Upper lobe of left lung (tissue), 6 donors: ENCODE results near the gene COX20. TPM values are rescaled to one million over a fixed set of nuclear protein-coding genes. Genes with fewer than 3 reads are reported as not detected.
A peak's percentile ranks its signal among the peaks of the same experiment; 100 is the strongest.

Source experiments
- ATAC-seq, 2 donors: fragments of 200-7000 bp; cut with Tn5 transposase; one replicate each; pipeline ENCODE4 v1.9.1; 2022; ENCODE audit warnings: mild to moderate bottlenecking in 2 of 2, moderate library complexity in 2 of 2; ENCODE audit not compliant: low FRiP score in 2 of 2
- DNase-seq, 2 donors: peaks; one replicate each; pipeline ENCODE4 v3.0.0-alpha.2; 2019 to 2020
- H3K27ac ChIP-seq, 4 donors: fragments of 200-600 bp; sonication (generic); one replicate each; pipeline ENCODE4 v1.5.1; 2016 to 2019
- H3K27me3 ChIP-seq, 4 donors: fragments of 200-600 bp; sonication (generic); one replicate each; pipeline ENCODE4 v1.5.1; 2017 to 2019
- H3K36me3 ChIP-seq, 4 donors: fragments of 200-600 bp; sonication (generic); one replicate each; pipeline ENCODE4 v1.5.1; 2016 to 2019
- H3K4me1 ChIP-seq, 4 donors: fragments of 200-600 bp; sonication (generic); one replicate each; pipeline ENCODE4 v1.5.1; 2018 to 2019
- H3K4me3 ChIP-seq, 4 donors: fragments of 200-600 bp; sonication (generic); one replicate each; pipeline ENCODE4 v1.5.1; 2017 to 2019; ENCODE audit warnings: mild to moderate bottlenecking in 2 of 4, moderate library complexity in 1 of 4
- H3K9me3 ChIP-seq, 4 donors: fragments of 200-600 bp; sonication (generic); one replicate each; pipeline ENCODE4 v1.5.1; 2018 to 2019
- EP300 ChIP-seq, 4 donors: sonication (generic); formaldehyde crosslinking; IDR thresholded peaks; one replicate each; pipeline ENCODE4 v1.5.1; 2017; ENCODE audit warnings: antibody characterized with exemption in 4 of 4, control low read depth in 2 of 4
- POLR2A ChIP-seq, 4 donors: fragments of 450-650 bp; IDR thresholded peaks; one replicate each; pipeline ENCODE4 v1.5.1; 2016 to 2017; ENCODE audit warnings: antibody characterized with exemption in 4 of 4, mild to moderate bottlenecking in 2 of 4
- POLR2AphosphoS5 ChIP-seq, 2 donors: sonication (generic); formaldehyde crosslinking; IDR thresholded peaks; one replicate each; pipeline ENCODE4 v1.5.1; 2017; ENCODE audit warnings: antibody characterized with exemption in 2 of 2
- WGBS, 2 donors: methylation state at CpG; one replicate each; pipeline ENCODE4 v1.1.5; 2017 to 2018; 5-methylcytosine and 5-hydroxymethylcytosine counted together
- total RNA-seq, 6 donors: library from RNA; depleted of rRNA in 4 of 6; stranded (reverse); fragments of >200 nt in 4 of 6; gene quantifications; one replicate each; pipeline versions ENCODE4 v1.1.0 to v1.2.1, GENCODE V29; 2016 to 2021
- TF ChIP-seq, protein P1 (sequence below), 6 experiments: fragments of 450-650 bp in 4 of 6; fragments of 200-600 bp in 2 of 6; sonication (generic) in 2 of 6; IDR thresholded peaks; one replicate each; pipeline ENCODE4 v1.5.1; 2016 to 2019; ENCODE audit warnings: antibody characterized with exemption in 6 of 6
- donor health status: DM: no; HTN: no; CAD: no; lungs with moderate emphysema.
- donor health status: DM: no; HTN: yes; CAD: no; lungs with severe emphysema.

COX20 gene
- total RNA-seq, 6 donors from 2014 or later = 9.4 to 35.3 (median 25.6) TPM

DNA sequence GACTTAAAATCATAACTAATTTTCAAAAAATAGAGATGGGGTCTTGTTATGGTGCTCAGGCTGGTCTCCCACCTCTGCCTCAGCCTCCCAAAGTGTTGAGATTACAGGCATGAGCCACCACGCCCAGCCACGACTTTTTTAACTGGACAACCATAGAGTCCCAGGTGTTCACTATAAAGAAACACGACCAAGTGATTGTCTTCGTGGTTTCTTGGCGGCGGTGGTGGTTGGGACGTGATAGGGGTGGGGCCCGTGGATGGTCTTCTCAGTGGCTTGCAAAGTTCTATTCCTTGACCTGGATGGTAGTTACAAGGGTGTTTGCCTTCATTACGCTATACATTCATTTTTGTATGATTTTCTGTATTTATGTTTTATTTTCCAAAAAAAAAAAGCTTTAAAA lies 34.6 kb upstream of the COX20 start:
- no peak for DNase-seq
- Histone ChIP-seq H3K27ac (no peak overlapping the region), H3K4me1 (peaks cover 0 to 3% (median 0%) of the 10 kb centered on the region in 4 donors), H3K36me3 (no peaks in the 10 kb centered on the region), H3K9me3 (no peaks in the 10 kb centered on the region), H3K4me3 (no peak overlapping the region), H3K27me3 (no peaks in the 10 kb centered on the region)
- TF ChIP-seq, protein P1, sequence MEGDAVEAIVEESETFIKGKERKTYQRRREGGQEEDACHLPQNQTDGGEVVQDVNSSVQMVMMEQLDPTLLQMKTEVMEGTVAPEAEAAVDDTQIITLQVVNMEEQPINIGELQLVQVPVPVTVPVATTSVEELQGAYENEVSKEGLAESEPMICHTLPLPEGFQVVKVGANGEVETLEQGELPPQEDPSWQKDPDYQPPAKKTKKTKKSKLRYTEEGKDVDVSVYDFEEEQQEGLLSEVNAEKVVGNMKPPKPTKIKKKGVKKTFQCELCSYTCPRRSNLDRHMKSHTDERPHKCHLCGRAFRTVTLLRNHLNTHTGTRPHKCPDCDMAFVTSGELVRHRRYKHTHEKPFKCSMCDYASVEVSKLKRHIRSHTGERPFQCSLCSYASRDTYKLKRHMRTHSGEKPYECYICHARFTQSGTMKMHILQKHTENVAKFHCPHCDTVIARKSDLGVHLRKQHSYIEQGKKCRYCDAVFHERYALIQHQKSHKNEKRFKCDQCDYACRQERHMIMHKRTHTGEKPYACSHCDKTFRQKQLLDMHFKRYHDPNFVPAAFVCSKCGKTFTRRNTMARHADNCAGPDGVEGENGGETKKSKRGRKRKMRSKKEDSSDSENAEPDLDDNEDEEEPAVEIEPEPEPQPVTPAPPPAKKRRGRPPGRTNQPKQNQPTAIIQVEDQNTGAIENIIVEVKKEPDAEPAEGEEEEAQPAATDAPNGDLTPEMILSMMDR (IDR thresholded peaks at IDR 0.05) = no peak
- TF ChIP-seq POLR2AphosphoS5 (IDR thresholded peaks at IDR 0.05) = no peak
- TF ChIP-seq POLR2A (IDR thresholded peaks at IDR 0.05) = no peak
- no peak for TF ChIP-seq EP300 (IDR thresholded peaks at IDR 0.05)
- no peak for ATAC-seq
- WGBS, 2 donors = 81 to 90% methylated on average over 9 of the region's 9 CpGs

DNA sequence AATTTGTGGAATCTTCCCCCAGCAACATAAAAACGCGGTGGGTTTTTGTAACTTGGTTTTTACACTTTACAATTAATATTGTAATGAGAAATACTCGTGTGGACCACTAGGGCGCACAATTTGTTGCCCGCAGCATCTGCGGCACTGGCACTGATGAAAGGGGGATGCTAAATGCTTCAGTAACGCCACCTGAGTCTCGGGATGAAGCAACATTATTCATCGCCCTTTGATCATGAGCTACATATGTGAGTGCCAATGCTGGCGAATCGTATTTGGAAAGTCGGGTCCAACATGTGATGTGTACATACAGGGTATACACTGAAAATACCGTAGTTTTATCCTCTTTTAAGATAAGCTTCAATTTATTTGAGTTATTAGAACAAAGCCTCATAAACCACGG lies 34.2 kb upstream of the COX20 start:
- peak in 1 of 2 donors; percentile 67 for ATAC-seq
- H3K27ac ChIP-seq = no peak overlapping the region
- no peaks in the 10 kb centered on the region for H3K36me3 ChIP-seq
- no peak overlapping the region for H3K4me3 ChIP-seq
- no peaks in the 10 kb centered on the region for H3K27me3 ChIP-seq
- TF ChIP-seq, protein P1 (IDR thresholded peaks at IDR 0.05) = peak; percentile 20 to 64 (median 44)
- TF ChIP-seq EP300 (IDR thresholded peaks at IDR 0.05) (no peak), POLR2A (IDR thresholded peaks at IDR 0.05) (no peak), POLR2AphosphoS5 (IDR thresholded peaks at IDR 0.05) (no peak)
- H3K4me1 ChIP-seq = peaks cover 0 to 3% (median 0%) of the 10 kb centered on the region in 4 donors
- peak in 1 of 2 donors; percentile 29 for DNase-seq
- WGBS, 2 donors = 47 to 48% methylated on average over 14 of the region's 14 CpGs
- H3K9me3 ChIP-seq = no peaks in the 10 kb centered on the region

DNA sequence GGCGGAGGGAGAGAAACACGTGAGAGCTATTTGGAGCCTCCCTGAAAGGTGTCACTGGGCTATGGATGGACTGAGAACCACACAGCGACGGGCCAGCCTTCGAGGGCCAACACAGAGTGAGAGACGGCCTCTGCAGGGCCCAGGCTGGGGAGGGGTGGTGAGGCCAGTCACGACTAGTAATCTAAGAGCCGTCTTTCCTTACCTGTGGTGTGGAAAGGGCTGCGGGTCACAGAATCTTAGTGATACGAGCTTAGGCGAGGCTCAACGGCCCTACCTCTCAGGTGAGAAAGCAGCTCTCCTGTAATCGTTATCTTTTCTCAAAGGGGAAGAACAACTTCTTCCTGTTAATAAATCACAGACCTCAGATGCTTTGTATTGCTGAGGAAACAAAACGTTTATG lies 33.4 kb upstream of the COX20 start:
- Histone ChIP-seq H3K36me3 (no peaks in the 10 kb centered on the region), H3K27me3 (no peaks in the 10 kb centered on the region), H3K4me1 (peaks cover 0 to 3% (median 0%) of the 10 kb centered on the region in 4 donors), H3K27ac (no peak overlapping the region), H3K4me3 (no peak overlapping the region), H3K9me3 (no peaks in the 10 kb centered on the region)
- TF ChIP-seq, protein P1 (IDR thresholded peaks at IDR 0.05) = no peak
- DNase-seq (no peak), ATAC-seq (no peak)
- WGBS, 2 donors = 33 to 55% methylated on average over 11 to 14 of the region's 14 CpGs

DNA sequence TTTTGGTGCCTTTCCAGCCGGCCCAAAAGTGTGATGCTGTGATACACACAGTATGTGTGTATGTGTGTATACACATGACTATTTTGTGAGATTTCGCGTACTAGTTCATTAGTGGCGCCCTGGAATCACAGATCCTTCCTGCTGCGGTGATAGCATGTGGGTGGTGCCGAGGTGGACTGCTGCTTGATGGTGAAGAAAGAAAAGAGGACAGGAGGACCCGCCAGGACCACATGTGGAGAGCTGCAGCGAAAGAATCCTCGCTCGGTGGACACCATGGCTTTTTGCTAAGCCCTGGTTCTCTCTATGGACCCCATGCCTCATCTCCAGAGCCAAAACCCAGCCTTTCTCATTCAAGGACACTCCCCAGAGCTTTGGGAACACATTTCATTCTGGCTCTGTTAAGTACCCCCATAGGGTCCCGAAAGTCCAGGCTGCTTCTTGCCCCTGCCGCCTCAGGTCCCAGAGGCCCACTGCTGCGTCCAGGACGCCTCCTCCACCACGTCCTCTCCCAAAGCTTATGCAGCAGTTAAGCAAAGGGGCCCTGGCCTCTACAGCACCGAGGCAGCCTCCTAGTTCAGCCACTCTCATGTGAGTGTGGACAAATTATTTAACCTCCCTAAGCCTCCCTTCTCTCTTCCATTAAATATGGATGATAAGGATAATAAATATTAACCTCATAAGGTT lies 32.8 kb upstream of the COX20 start:
- H3K27ac ChIP-seq = no peak overlapping the region
- no peak overlapping the region for H3K4me3 ChIP-seq
- WGBS, 2 donors = 82 to 87% methylated on average over 16 of the region's 16 CpGs
- no peaks in the 10 kb centered on the region for H3K36me3 ChIP-seq
- TF ChIP-seq EP300 (IDR thresholded peaks at IDR 0.05) (no peak), POLR2AphosphoS5 (IDR thresholded peaks at IDR 0.05) (no peak), POLR2A (IDR thresholded peaks at IDR 0.05) (no peak)
- TF ChIP-seq, protein P1 (IDR thresholded peaks at IDR 0.05) = no peak
- no peak for ATAC-seq
- no peaks in the 10 kb centered on the region for H3K27me3 ChIP-seq
- DNase-seq = peak in 1 of 2 donors; percentile 37
- no peaks in the 10 kb centered on the region for H3K9me3 ChIP-seq
- H3K4me1 ChIP-seq = peaks cover 0 to 3% (median 0%) of the 10 kb centered on the region in 4 donors

DNA sequence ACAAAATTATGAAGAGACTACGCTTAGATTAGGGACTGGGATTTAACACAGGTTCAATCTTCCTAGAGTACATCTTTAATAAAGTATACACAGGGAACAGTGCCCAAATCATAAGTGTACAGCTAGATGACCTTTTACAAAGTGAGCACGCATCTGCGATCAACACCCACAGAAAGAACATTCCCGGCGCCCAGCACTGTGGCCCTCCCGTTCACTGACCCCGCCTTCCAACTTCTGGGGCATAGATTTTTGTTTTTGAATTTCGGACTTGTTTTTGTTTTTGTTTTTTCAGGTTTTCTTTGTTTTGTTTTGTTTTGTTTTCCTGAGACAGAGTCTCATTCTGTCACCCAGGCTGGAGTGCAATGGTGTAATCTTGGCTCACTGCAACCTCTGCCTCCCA lies 30.6 kb upstream of the COX20 start:
- DNase-seq = no peak
- no peaks in the 10 kb centered on the region for H3K9me3 ChIP-seq
- no peaks in the 10 kb centered on the region for H3K36me3 ChIP-seq
- no peak overlapping the region for H3K27ac ChIP-seq
- TF ChIP-seq POLR2AphosphoS5 (IDR thresholded peaks at IDR 0.05) = no peak
- TF ChIP-seq EP300 (IDR thresholded peaks at IDR 0.05) = no peak
- TF ChIP-seq POLR2A (IDR thresholded peaks at IDR 0.05) = no peak
- TF ChIP-seq, protein P1 (IDR thresholded peaks at IDR 0.05) = no peak
- H3K4me1 ChIP-seq = peaks cover 0 to 3% (median 0%) of the 10 kb centered on the region in 4 donors
- WGBS, 2 donors = 90 to 96% methylated on average over 8 of the region's 8 CpGs
- H3K27me3 ChIP-seq = no peaks in the 10 kb centered on the region
- H3K4me3 ChIP-seq = no peak overlapping the region
- ATAC-seq = no peak
